Gastroesophageal sphincter (tissue), 4 donors: ENCODE measurements around the gene EVA1A. TPM values are rescaled to one million over a fixed set of nuclear protein-coding genes. Genes with fewer than 3 reads are reported as not detected.

Experiments
- ATAC-seq: fragments of 150-250 bp; one replicate; pipeline ENCODE4 v1.9.1; 2016; ENCODE audit warnings: mild to moderate bottlenecking, moderate library complexity
- H3K27ac ChIP-seq, 4 donors: fragments of 200-600 bp; sonication (generic) in 3 of 4; 1 replicate in 3 of 4; 2 replicates in 1 of 4; pipeline ENCODE4 v1.5.1; 2016 to 2019
- H3K27me3 ChIP-seq: fragments of 200-600 bp; sonication (generic); one replicate; pipeline ENCODE4 v1.5.1; 2019
- H3K36me3 ChIP-seq, 2 donors: fragments of 200-600 bp; sonication (generic); one replicate each; pipeline ENCODE4 v1.5.1; 2019; ENCODE audit warnings: control low read depth in 1 of 2
- H3K4me1 ChIP-seq, 3 donors: fragments of 200-600 bp; sonication (generic); 1 replicate in 2 of 3; 2 replicates in 1 of 3; pipeline ENCODE4 v1.5.1; 2016 to 2019; ENCODE audit warnings: control low read depth in 2 of 3
- H3K4me3 ChIP-seq, 2 donors: fragments of 200-600 bp; sonication (generic); one replicate each; pipeline ENCODE4 v1.5.1; 2019; ENCODE audit warnings: mild to moderate bottlenecking in 1 of 2, moderate library complexity in 1 of 2
- H3K9me3 ChIP-seq, 3 donors: fragments of 200-600 bp; sonication (generic); one replicate each; pipeline ENCODE4 v1.5.1; 2017 to 2019; ENCODE audit warnings: control low read depth in 2 of 3
- CTCF ChIP-seq, 4 experiments: fragments of 200-600 bp in 2 of 4; fragments of 450-650 bp in 2 of 4; sonication (generic) in 1 of 4; IDR thresholded peaks; one replicate each; pipeline ENCODE4 v1.5.1; 2017 to 2019; ENCODE audit warnings: antibody characterized with exemption in 4 of 4, mild to moderate bottlenecking in 2 of 4, moderate library complexity in 2 of 4
- EP300 ChIP-seq: sonication (generic); formaldehyde crosslinking; IDR thresholded peaks from one replicate; pipeline ENCODE4 v1.6.1; 2017; ENCODE audit warnings: antibody characterized with exemption, mild to moderate bottlenecking
- POLR2A ChIP-seq, 2 donors: fragments of 450-650 bp; IDR thresholded peaks; one replicate each; pipeline ENCODE4 v1.6.1; 2017; ENCODE audit warnings: antibody characterized with exemption in 2 of 2, mild to moderate bottlenecking in 2 of 2, moderate library complexity in 1 of 2
- POLR2AphosphoS5 ChIP-seq: sonication (generic); formaldehyde crosslinking; IDR thresholded peaks from one replicate; pipeline ENCODE4 v1.6.1; 2017; ENCODE audit warnings: antibody characterized with exemption
- WGBS, 2 donors: methylation state at CpG; one replicate each; pipeline ENCODE4 v1.1.5; 2018; ENCODE audit warnings: low coverage in 1 of 2; 5-methylcytosine and 5-hydroxymethylcytosine counted together
- total RNA-seq, 4 donors: library from RNA; depleted of rRNA; stranded (reverse); fragments of >200 nt; gene quantifications; one replicate each; pipeline ENCODE4 v1.1.0, GENCODE V29; 2016

The EVA1A gene
- total RNA-seq, 4 donors from 2014 or later, result 0.74 TPM; not detected in 3

GRCh38 chr2:75499534-75499933 lies 61.2 kb downstream of the EVA1A start:
- Histone ChIP-seq H3K27me3 (no peaks in the 10 kb centered on the region), H3K36me3 (no peaks in the 10 kb centered on the region), H3K9me3 (no peaks in the 10 kb centered on the region), H3K4me1 (no peaks in the 10 kb centered on the region), H3K4me3 (no peak overlapping the region), H3K27ac (no peak overlapping the region)
- TF ChIP-seq EP300, result no peak
- no peak for TF ChIP-seq CTCF (IDR thresholded peaks at IDR 0.05)
- no peak for TF ChIP-seq POLR2A (IDR thresholded peaks at IDR 0.05)
- no peak for TF ChIP-seq POLR2AphosphoS5
- no peak for ATAC-seq
- WGBS, 2 donors, result 84% methylated on average over 4 of the region's 4 CpGs; no CpG with 5 or more reads in 1 of the 2 donors

GRCh38 chr2:75498907-75499306 lies 61.8 kb downstream of the EVA1A start:
- TF ChIP-seq CTCF (IDR thresholded peaks at IDR 0.05) (no peak), EP300 (no peak), POLR2AphosphoS5 (no peak), POLR2A (IDR thresholded peaks at IDR 0.05) (no peak)
- H3K27ac ChIP-seq, result no peak overlapping the region
- H3K4me3 ChIP-seq, result no peak overlapping the region
- H3K36me3 ChIP-seq, result no peaks in the 10 kb centered on the region
- H3K9me3 ChIP-seq, result no peaks in the 10 kb centered on the region
- no peak for ATAC-seq
- no peaks in the 10 kb centered on the region for H3K4me1 ChIP-seq
- H3K27me3 ChIP-seq, result no peaks in the 10 kb centered on the region

- no peak for ATAC-seq
- H3K4me1 ChIP-seq, result no peaks in the 10 kb centered on the region
- no peak overlapping the region for H3K4me3 ChIP-seq
- no peaks in the 10 kb centered on the region for H3K9me3 ChIP-seq
- TF ChIP-seq POLR2AphosphoS5 (no peak), EP300 (no peak), POLR2A (IDR thresholded peaks at IDR 0.05) (no peak), CTCF (IDR thresholded peaks at IDR 0.05) (no peak)
- no peaks in the 10 kb centered on the region for H3K36me3 ChIP-seq
- H3K27ac ChIP-seq, result no peak overlapping the region
- no peaks in the 10 kb centered on the region for H3K27me3 ChIP-seq
- WGBS, 2 donors, result 40 to 68% methylated on average over 2 to 5 of the region's 5 CpGs
Measured at GRCh38 chr2:75497256-75497655, 63.5 kb downstream of the EVA1A start.

GRCh38 chr2:75495862-75496261 lies 64.9 kb downstream of the EVA1A start:
- no peak overlapping the region for H3K27ac ChIP-seq
- H3K4me3 ChIP-seq, result no peak overlapping the region
- TF ChIP-seq POLR2A (IDR thresholded peaks at IDR 0.05) (no peak), CTCF (IDR thresholded peaks at IDR 0.05) (no peak)
- H3K36me3 ChIP-seq, result no peaks in the 10 kb centered on the region
- H3K4me1 ChIP-seq, result no peaks in the 10 kb centered on the region
- no peak for ATAC-seq
- H3K27me3 ChIP-seq, result no peaks in the 10 kb centered on the region
- H3K9me3 ChIP-seq, result no peaks in the 10 kb centered on the region
- 66 to 75% methylated on average over 2 of the region's 2 CpGs for WGBS, 2 donors

- no peak for ATAC-seq
- no peak overlapping the region for H3K27ac ChIP-seq
- TF ChIP-seq POLR2AphosphoS5 (no peak), EP300 (no peak)
- H3K27me3 ChIP-seq, result no peaks in the 10 kb centered on the region
- 87 to 89% methylated on average over 6 of the region's 6 CpGs for WGBS, 2 donors
- no peak overlapping the region for H3K4me3 ChIP-seq
- H3K9me3 ChIP-seq, result no peaks in the 10 kb centered on the region
- H3K36me3 ChIP-seq, result no peaks in the 10 kb centered on the region
- no peaks in the 10 kb centered on the region for H3K4me1 ChIP-seq
Measured at GRCh38 chr2:75494137-75494769, 66.5 kb downstream of the EVA1A start.
